Spleen (tissue), 11 donors: ENCODE results near the gene REXO5. TPM values are rescaled to one million over a fixed set of nuclear protein-coding genes. Genes with fewer than 3 reads are reported as not detected.

Experiments used
- DNase-seq: peaks from one replicate; pipeline ENCODE4 v3.0.0-alpha.2; 2020
- H3K27ac ChIP-seq, 8 donors: fragments of 200-600 bp; sonication (generic) in 7 of 8; 1 replicate in 4 of 8; 2 replicates in 4 of 8; pipeline versions ENCODE4 v1.5.0 to v1.8.0; 2016 to 2021; ENCODE audit warnings: inconsistent platforms in 4 of 8, mild to moderate bottlenecking in 4 of 8, moderate library complexity in 1 of 8
- H3K27me3 ChIP-seq, 7 donors: fragments of 200-600 bp; sonication (generic) in 6 of 7; replicated peaks in 1 of 7; 1 replicate in 4 of 7; 2 replicates in 3 of 7; pipeline versions ENCODE4 v1.5.0 to v1.8.0; 2016 to 2021; ENCODE audit warnings: inconsistent platforms in 3 of 7, mild to moderate bottlenecking in 1 of 7
- H3K36me3 ChIP-seq, 6 donors: fragments of 200-600 bp; sonication (generic) in 5 of 6; 1 replicate in 4 of 6; 2 replicates in 2 of 6; pipeline versions ENCODE4 v1.5.0 to v1.8.0; 2016 to 2021; ENCODE audit warnings: inconsistent platforms in 2 of 6
- H3K4me1 ChIP-seq, 6 donors: fragments of 200-600 bp; sonication (generic) in 5 of 6; 1 replicate in 3 of 6; 2 replicates in 3 of 6; pipeline versions ENCODE4 v1.5.0 to v1.8.0; 2016 to 2021; ENCODE audit warnings: inconsistent platforms in 3 of 6
- H3K4me3 ChIP-seq, 8 donors: fragments of 200-600 bp; sonication (generic) in 7 of 8; 1 replicate in 4 of 8; 2 replicates in 4 of 8; pipeline versions ENCODE4 v1.5.0 to v1.8.0; 2016 to 2021; ENCODE audit warnings: inconsistent platforms in 4 of 8, mild to moderate bottlenecking in 4 of 8, moderate library complexity in 2 of 8
- H3K9me3 ChIP-seq, 8 donors: fragments of 200-600 bp; sonication (generic) in 7 of 8; 1 replicate in 4 of 8; 2 replicates in 4 of 8; pipeline versions ENCODE4 v1.5.0 to v1.8.0; 2016 to 2021; ENCODE audit warnings: inconsistent platforms in 4 of 8
- CTCF ChIP-seq, 11 experiments: fragments of 200-600 bp in 7 of 11; fragments of 450-650 bp in 4 of 11; sonication (generic) in 4 of 11; IDR thresholded peaks in 8 of 11; conservative IDR thresholded peaks in 3 of 11; 1 replicate in 7 of 11; 2 replicates in 4 of 11; pipeline versions ENCODE4 v1.4.0 to v1.8.0; 2016 to 2021; ENCODE audit warnings: antibody characterized with exemption in 11 of 11, inconsistent platforms in 4 of 11, mild to moderate bottlenecking in 1 of 11
- POLR2A ChIP-seq, 3 donors: fragments of 450-650 bp; IDR thresholded peaks; one replicate each; pipeline ENCODE4 v1.5.1; 2017; ENCODE audit warnings: antibody characterized with exemption in 3 of 3, mild to moderate bottlenecking in 1 of 3
- POLR2AphosphoS5 ChIP-seq, 3 donors: sonication (generic); formaldehyde crosslinking; IDR thresholded peaks; one replicate each; pipeline ENCODE4 v1.5.1; 2017; ENCODE audit warnings: antibody characterized with exemption in 3 of 3
- WGBS, 5 donors: extraction: QIAGEN DNeasy Blood & Tissue Kit in 3 of 5; methylation state at CpG; one replicate each; pipeline versions ENCODE4 v1.1.5 to v1.1.7; 2013 to 2018; 5-methylcytosine and 5-hydroxymethylcytosine counted together
- intact Hi-C: fragments of 100-400 bp; cut with DNase I; formaldehyde crosslinking; loops from one replicate; pipeline ENCODE4 v1.15.0; 2023; ENCODE audit warnings: low total_unique reads
- polyA plus RNA-seq, 3 donors: library from polyadenylated mRNA; stranded (reverse); fragments of 200-250 nt; gene quantifications; one replicate each; pipeline ENCODE4 v1.2.1, GENCODE V29; 2013
- total RNA-seq, 7 donors: library from RNA; depleted of rRNA in 3 of 7; stranded (reverse); fragments of >200 nt in 3 of 7; fragmentation: NEBNext Ultra II Directional in 4 of 7; extraction: Animal tissue kit (Norgen Biotek cat#: 25700) in 4 of 7; gene quantifications; one replicate each; pipeline versions ENCODE4 v1.1.0 to v1.2.1, GENCODE V29; 2016 to 2021
- donor health status: healthy with polysubstance abuse.
- donor health status: DM: no; HTN: no; CAD: no; lungs with moderate emphysema.
- donor health status: DM: no; HTN: no; CAD: no.
- donor health status: Bipolar disorder and iron deficiency.
- donor health status: healthy.
- donor health status: DM: no; HTN: no; CAD: no.
- donor health status: DM: yes; HTN: yes; CAD: no.

The REXO5 gene
- total and polyA plus RNA-seq, 10 donors = 0.46 to 3.7 (median 1.5) TPM

GRCh38 chr16:20866801-20867200, 60.5 kb downstream of the REXO5 start:
- intact Hi-C loops = no loop called here

GRCh38 chr16:20867585-20867984, 61.3 kb downstream of the REXO5 start:
- H3K9me3 ChIP-seq = no peaks in the 10 kb centered on the region
- WGBS, 5 donors = 78 to 96% (median 88%) methylated on average over 2 of the region's 2 CpGs
- peak overlapping the region in 1 of 8 donors; percentile 15 for H3K27ac ChIP-seq
- H3K36me3 ChIP-seq = peaks cover 0 to 2% (median 0%) of the 10 kb centered on the region in 6 donors
- no peak for DNase-seq
- no peak for TF ChIP-seq POLR2AphosphoS5 (IDR thresholded peaks at IDR 0.05)
- H3K4me1 ChIP-seq = peaks cover 8 to 75% (median 33%) of the 10 kb centered on the region in 6 donors
- no peak overlapping the region for H3K4me3 ChIP-seq
- intact Hi-C loops = no loop called here
- H3K27me3 ChIP-seq = no peaks in the 10 kb centered on the region

More at GRCh38 chr16:20866801-20867200, 60.5 kb downstream of the REXO5 start:
- Histone ChIP-seq H3K9me3 (no peaks in the 10 kb centered on the region), H3K27me3 (no peaks in the 10 kb centered on the region), H3K4me1 (peaks cover 8 to 68% (median 31%) of the 10 kb centered on the region in 6 donors), H3K4me3 (no peak overlapping the region), H3K27ac (peak overlapping the region in 1 of 8 donors; percentile 7), H3K36me3 (peaks cover 0 to 10% (median 6%) of the 10 kb centered on the region in 6 donors)
- WGBS, 5 donors = 69 to 82% (median 80%) methylated on average over 3 of the region's 3 CpGs
- no peak for DNase-seq
- TF ChIP-seq POLR2AphosphoS5 (IDR thresholded peaks at IDR 0.05) (no peak), POLR2A (IDR thresholded peaks at IDR 0.05) (no peak), CTCF (IDR thresholded peaks at IDR 0.05 in 8 of 11, conservative IDR thresholded peaks at IDR 0.05 in 3 of 11) (no peak)

GRCh38 chr16:20868890-20869289, 62.6 kb downstream of the REXO5 start:
- H3K4me1 ChIP-seq = peaks cover 11 to 88% (median 42%) of the 10 kb centered on the region in 6 donors
- 37 to 89% (median 69%) methylated on average over 2 to 3 of the region's 3 CpGs for WGBS, 5 donors
- no peaks in the 10 kb centered on the region for H3K36me3 ChIP-seq
- peak overlapping the region in 4 of 8 donors; percentile 5 to 75 (median 42) for H3K27ac ChIP-seq
- no peak overlapping the region for H3K4me3 ChIP-seq
- H3K27me3 ChIP-seq = no peaks in the 10 kb centered on the region
- no peak for TF ChIP-seq CTCF (IDR thresholded peaks at IDR 0.05 in 8 of 11, conservative IDR thresholded peaks at IDR 0.05 in 3 of 11)
- peak; percentile 52 to 73 (median 66) for TF ChIP-seq POLR2AphosphoS5 (IDR thresholded peaks at IDR 0.05)
- no peak for TF ChIP-seq POLR2A (IDR thresholded peaks at IDR 0.05)
- no peaks in the 10 kb centered on the region for H3K9me3 ChIP-seq
- DNase-seq = no peak
- intact Hi-C loops = no loop called here

- intact Hi-C loops = no loop called here
- TF ChIP-seq POLR2AphosphoS5 (IDR thresholded peaks at IDR 0.05) = no peak
- no peak for TF ChIP-seq CTCF (IDR thresholded peaks at IDR 0.05 in 8 of 11, conservative IDR thresholded peaks at IDR 0.05 in 3 of 11)
- TF ChIP-seq POLR2A (IDR thresholded peaks at IDR 0.05) = no peak
- peak overlapping the region in 5 of 8 donors; percentile 24 to 75 (median 50) for H3K27ac ChIP-seq
- H3K27me3 ChIP-seq = no peaks in the 10 kb centered on the region
- H3K36me3 ChIP-seq = no peaks in the 10 kb centered on the region
- 43 to 64% (median 49%) methylated on average over 2 of the region's 2 CpGs for WGBS, 5 donors
- peaks cover 14 to 99% (median 51%) of the 10 kb centered on the region in 6 donors for H3K4me1 ChIP-seq
- no peaks in the 10 kb centered on the region for H3K9me3 ChIP-seq
- no peak overlapping the region for H3K4me3 ChIP-seq
- DNase-seq = no peak
Observed at GRCh38 chr16:20870122-20870820, 63.9 kb downstream of the REXO5 start.
